GM20431 (cell line): Measurements from ENCODE around the gene BIN1.

Experiments used
- in situ Hi-C: fragments of 300-500 bp; cut with MseI, MboI; formaldehyde crosslinking; loops from one replicate; pipeline ENCODE4 v1.15.0; 2020; ENCODE audit warnings: low sequenced_read_pairs; ENCODE audit not compliant: unreplicated experiment

The BIN1 gene

DNA sequence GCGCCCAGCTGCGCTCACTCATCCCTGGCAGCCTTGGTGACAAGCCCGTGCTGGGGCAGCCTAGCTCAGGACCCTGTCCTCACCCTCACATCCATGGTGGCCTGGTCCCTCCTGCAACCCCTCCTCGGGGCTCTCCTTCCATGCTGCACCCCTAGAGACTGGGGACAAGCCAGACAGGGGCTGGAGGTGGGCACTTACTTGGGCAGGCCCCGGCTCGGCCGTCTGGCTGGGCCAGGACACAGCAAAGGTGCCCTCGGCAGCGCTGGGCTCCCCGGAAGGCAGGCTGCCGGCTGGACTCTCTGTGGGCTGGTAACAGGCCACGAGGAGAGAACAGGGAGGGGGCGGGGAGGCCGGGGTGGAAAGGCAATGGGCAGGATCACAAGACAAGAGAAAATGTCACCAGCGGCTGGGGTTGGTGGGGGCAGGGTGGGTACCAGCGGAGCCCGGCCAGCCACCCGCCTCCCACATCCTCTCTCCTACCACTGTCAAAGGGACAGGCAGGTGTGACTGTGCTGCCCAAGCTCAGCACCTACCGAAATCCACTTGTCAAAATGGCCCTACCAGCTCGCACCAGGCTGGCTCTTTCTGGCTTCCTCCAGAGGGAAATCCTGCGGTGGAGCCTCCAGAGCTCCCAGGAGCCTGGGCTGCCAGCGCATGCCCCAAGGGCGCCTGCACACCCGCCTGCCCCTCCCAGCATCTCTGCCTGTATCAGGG is 54.7 kb downstream of the BIN1 start:
- in situ Hi-C loops, result no loop called here

DNA sequence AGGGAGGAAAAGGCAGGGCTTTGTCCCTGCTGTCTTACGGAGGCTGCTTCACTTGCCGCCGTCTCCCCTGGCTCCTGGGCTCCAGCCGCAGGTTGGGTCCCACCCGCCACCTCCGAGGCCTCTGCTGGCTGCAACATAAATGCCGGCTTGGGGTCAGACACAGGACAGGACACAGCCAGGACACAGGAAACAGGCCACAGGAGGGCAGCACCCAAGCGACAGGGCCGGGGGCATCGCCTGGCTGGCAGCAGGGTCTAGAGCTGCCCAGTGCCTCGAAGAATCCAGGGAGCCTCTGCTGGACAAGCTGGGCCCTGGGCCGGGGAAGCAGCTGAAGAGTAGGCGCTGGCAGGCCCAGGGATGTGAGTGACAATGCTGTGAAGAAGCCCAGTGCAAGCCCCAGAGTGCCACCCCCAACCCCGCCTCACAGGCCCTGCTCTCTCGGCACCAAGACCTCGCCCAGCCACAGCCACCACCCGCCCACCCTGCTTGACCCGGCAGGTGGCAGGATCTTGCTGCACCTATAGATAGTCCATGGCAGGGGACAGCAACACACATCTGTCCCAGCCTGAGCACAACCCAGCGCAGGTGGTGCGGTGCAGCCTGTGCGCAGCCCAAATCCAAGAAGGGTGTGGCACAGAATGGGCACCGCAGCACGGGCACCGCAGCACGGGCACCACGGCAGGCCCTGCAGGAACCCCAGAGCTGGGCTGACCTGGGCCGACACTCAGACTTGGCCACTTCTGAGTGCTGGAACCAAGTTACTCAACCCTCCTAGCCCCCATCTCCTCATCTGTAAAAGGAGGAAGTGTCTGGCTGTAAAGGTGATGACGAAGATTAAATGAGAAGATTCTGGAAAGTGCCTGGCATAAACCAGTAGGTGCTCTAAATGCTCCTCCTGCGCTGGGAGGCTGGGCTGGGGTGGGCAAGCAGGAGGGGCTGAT is 55.6 kb downstream of the BIN1 start:
- in situ Hi-C loops, result no loop called here

DNA sequence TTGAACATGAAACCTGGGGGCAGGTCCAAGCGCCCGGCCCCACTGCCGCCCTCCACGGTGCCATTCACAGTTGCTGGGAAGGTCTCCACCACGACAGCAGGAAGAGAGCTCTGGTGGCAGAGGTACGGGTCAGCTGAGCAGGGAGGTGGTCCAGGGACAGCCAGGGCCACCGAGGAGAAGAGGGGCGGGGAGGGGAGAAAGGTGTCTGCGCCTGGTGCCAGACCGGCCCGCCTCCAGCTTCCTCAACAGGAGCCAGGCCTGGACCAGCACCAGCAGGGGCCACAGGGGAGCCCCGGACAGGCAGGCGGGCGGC is 56.2 kb downstream of the BIN1 start:
- in situ Hi-C loops, result no loop called here

DNA sequence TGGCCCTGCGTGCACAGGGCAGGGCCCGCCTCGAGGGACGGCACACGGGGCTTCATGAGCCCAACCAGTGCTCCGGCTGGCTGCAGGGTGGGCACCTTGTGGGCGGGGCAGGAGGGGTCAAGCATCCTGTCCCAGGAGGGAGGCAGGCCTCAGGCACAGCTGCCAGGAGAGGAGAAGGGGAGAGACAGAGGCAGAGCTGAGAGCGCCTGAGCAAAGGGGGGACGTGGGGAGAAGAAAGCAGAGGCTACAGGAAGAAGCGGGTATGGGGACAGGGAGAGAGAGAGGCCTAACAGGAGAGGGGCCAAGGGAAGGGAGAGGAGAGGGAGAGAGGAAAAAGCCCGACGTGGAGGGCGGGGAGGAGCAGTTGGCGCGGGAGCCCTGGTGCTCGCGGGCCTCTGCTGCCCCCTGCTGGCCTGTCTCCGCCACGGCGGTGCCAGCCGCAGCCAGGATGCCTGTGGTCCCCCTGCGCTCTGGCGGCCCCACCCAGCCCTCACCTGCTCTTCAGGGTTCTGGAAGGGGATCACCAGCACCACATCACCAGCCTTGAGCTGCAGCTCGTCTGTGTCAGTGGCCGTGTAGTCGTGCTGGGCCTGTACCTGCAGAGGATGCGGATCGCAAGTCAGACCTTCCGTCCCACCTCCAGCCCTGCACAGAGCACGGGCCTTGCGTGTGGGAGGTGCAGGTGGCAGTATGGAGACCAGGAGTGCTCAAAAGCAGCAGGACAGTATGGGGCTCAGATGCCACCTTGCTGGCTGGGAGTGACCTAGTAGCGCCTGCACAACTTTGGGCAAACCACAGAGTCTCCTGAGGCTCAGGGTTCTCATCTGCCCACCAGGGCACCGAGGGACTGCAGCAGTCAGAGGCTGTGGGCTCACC is 56.8 kb downstream of the BIN1 start:
- in situ Hi-C loops, result no loop called here

DNA sequence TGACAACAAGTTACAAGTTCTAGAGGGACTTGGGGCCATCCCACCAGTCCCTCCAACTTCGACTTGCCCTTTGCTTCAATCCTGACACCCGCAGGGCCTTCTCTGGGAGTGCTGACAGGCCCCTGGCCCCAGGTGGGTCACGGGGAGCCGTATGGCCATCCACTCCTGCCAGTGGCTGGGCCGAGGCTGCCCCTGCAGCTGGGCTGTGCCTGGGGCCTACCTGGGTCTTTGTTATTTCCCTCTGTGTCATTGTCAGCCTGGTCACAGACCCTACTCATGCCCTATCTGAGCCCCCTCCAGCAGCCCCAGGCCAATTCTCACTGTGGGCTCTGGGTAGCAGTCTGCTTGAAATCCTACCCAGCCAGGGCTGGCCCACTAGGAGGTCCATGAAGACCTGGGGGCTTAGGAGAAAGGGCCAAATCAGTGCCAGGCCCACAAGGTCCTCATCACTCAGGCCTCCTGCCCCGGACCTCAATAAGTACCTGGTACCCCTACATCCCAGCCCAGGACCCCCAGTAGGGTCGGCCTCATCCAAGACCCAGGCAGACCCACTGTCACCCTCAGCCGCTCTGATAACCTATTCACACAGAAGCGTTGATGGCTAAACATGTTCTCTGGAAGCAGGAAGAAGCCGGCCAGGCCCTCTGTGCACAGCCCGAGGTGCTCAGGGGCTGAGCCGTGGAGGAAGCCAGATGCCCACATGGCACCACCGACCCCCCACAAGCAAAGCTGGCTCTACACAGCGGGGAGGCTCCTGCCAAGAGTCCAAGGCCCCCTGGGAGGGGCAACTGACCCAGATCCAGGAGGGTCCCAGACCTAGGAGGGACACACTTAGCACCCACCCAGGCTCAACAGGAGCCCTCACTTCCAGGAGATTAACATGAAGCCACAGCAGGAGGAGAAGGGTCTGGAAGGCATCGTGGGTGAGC is 57.7 kb downstream of the BIN1 start:
- in situ Hi-C loops, result no loop called here

DNA sequence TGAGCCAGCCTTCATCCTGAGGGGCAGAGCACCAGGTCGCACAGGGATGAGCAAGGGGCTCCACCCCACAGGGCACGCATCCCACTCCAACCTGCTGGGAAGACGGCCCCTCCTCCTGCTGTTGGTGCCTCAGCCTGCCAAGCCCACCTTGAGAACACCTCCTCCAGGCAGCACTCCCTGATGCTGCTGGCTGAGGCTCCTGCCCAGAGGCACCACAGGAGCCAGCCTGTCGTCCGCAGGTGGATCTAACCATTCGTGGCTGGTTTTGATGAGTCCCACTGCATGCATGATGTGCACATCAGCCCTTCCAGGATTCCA is 58.4 kb downstream of the BIN1 start:
- in situ Hi-C loops, result no loop called here

DNA sequence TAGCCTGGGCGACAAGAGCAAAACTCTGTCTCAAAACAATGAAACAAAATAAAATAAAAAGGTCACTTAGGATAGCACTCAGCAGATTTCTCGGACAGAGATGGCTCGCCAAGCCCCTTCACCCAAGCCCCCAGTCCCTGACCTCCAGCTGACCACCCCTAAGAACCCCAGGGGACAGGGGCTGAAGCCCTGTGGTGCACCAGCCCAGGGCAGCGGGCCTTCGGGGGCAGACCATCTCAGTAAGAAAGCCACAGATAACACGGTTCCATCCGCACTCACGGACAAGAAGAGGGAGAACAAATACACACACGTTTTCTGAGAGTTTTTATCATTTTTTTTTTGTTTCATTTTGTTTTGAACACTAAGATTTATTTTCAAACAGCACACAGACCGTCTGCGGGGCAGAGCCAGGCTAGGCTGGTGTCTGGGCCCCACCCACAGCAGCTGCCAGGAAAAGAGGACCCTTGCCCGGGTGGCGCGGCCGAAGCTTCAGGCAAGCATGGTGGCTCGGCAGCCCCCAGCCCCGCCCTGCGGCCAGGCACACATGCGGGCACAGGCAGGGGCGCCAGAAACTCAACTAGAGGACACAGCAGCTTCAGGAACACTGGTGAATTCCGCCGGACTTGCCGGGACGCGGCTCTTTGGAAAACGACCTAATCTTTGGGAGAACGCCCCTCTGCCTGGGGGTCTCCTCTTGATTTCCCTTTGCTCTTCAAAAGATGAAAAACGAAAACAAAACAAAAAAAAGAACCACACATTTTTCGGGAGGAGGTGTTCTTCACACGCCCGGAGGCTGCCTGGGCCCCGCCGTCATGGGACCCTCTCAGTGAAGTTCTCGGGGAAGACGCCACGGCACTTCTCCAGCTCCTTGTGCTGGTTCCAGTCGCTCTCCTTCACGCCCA is 59.0 kb downstream of the BIN1 start:
- in situ Hi-C loops, result no loop called here

DNA sequence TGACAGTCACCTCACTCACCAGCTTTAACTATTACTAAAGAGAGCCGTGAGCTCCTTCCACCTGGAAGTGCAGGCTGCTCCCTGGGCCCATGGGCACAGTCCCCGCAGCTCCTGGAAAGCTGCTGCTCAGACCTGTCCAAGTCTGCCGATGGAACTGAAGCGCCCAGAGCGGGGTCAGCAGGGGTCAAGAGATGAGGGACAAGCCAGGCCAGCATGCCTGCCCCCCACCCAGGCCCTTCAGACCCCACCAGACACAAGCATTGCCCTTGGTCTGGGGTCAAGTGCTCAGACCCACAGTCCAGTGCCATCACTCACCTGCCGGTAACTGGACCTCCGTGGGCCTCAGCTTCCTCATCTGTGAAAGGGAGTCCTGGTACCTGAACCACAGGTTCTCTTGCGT is 59.9 kb downstream of the BIN1 start:
- in situ Hi-C loops, result no loop called here

DNA sequence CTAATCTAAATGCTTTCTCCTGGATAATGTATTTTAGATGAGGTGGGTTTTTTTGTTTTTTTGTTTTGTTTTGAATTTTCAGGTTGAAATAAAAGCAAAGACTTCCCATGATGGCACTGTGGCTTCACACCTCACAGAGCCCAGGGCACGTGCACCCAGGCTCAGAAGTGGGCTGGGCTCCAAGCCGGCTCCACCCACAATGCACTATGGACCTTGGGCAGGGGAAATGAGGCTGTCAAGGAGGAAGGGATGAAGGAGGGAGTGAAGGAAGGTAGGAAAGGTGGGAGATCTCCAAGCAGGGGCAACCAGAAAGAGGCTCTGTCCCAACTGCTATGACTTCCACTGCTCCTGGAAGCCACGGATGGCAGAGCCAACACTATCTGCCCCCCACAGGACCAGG is 60.4 kb downstream of the BIN1 start:
- in situ Hi-C loops, result no loop called here

DNA sequence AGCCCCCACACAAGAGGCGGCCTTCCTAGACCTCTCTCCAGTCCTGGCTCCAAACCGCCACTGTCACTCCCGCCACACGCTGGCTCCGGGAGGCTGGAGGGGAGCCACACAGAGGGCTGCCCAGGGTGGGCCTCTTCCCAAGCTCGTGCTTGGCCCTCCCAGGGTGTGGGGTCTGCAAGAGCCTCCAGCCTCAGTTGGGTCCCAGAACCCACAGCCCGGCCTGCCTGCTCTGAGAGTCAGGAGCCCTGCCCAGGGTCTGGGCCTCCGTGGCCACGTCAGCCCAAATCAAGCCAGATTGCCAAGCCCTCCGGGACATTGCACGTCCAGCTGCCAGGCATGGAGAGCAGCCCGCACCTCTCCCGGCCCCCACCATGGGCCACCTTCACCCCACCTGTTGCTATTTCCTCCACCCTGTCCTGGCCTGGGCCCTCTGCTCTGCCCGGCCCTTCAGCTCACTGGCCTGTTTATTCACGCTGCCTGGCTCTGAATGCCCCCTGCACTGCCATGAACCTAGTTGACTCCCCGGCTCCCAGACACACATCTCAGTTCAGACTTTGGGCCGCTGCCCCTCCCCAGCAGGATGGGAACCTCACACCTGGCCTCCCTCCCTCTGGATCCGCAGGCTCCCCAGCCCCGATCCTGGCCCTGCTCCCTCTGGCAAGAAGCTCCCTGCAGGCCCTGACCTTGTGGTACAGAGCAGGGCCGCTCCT is 61.0 kb downstream of the BIN1 start:
- in situ Hi-C loops, result no loop called here

DNA sequence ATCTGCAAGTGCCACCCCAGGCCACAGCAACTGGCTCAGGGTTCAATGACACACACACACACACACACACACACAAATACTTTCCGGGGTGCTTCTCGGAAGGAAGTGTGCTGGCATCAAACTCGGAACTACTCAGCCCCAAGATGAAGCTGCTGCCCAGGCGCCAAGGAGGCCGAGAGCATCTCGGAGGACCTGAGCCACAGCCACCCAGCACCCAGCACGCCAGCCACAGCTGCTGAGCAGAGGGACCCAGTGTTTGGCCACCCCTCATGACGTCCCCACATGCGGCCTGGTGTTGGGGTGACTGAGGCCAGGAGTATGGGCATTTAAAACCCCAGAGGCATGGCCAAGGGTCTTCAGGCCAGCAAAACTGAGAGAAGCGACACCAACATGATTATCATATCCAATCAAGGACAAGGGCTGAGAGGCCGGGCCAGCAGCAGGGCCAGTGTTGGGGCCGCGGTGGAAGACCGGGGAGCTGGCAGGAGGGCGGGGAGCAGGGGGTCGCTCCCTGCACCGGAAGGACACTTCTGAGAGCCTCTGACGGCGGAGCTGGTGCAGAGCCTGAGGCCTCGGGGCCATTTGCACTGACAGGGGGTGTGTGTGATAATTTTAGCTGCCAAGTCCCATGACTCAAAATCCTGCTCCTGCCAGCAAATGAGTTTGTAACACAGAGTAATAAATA is 61.8 kb downstream of the BIN1 start:
- in situ Hi-C loops, result no loop called here

DNA sequence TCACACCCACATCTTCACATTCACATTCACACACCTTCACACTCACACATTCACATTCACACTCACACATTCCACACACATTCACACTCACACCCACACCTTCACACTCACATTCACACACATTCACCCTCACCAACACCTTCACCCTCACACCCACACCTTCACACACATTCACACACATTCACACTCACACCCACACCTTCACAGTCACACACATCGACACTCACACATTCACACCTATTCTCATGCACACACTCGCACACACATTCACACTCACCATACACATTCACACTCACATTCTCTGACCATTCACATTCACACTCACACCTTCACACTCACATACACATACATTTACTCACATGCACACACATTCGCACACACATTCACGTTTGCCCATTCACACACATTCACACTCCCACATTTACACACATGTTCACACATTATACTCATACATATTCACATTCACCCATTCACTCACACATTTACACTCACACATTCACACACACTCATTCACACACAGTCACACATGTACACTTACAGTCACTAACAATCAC is 62.7 kb downstream of the BIN1 start:
- in situ Hi-C loops, result no loop called here

DNA sequence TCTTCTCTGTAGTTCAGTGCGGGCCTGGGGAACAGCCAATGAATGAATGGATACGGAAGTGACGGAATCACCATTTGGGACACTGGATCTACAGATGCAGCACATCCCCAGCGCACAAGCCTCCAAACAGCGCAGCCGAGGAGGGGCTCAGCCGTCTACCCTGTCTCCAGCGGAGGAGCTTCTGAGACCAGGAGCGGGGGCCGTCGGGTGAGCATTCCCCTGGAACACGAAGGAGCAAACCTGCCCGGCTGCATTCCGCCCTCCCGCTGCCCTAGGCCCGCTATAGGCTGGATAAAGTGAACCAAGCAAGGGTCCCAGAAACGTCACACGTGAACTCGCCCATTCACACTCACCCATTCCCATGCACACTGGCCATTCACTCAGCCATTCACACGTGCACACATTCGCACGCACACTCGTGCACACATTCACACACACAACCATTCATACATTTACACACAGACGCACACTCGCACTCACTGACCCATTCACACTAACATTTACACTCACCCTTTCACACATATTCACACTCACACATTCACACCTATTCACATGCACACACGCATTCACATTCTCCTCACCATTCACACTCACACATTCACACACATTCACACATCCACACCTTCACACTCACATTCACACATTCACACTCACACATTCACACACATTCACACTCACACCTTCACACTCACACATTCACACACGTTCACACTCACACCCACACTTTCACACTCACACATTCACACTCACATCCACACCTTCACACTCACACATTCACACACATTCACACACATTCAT is 63.4 kb downstream of the BIN1 start:
- in situ Hi-C loops, result no loop called here

DNA sequence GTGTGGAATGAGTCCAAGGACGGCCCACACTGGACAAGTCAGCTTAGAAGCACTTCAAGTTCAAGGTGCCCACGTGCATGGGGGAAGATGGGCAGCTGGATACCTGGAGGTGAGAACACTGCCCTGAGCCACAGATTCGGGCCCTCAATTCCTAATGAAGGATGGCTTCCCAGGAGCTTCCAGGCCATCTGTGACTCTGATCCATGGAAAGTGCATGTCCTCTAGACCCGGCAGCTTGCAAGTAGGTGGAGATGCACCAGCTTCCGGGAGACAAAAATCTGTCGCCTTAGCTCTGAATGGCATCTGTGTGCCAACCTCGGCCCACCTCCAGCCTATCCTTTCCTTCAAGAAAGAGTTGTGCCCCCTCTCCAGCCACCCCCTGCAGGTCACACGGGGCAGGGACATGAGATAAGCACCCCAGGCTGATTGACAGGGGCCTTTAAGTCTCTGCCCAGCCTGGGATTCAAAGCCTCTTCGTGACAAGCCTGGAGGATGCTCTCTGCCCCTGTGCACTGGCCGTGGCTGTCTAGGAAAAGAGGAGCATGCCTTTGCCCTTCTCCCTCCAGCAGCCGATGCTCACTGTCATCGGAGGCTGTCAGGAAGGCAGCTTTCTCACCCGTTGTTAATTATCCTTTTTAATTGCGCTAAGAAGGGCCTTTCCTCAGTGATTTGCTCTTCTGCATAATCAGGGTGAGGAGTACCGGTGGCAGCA is 65.5 kb downstream of the BIN1 start:
- in situ Hi-C loops, result no loop called here

DNA sequence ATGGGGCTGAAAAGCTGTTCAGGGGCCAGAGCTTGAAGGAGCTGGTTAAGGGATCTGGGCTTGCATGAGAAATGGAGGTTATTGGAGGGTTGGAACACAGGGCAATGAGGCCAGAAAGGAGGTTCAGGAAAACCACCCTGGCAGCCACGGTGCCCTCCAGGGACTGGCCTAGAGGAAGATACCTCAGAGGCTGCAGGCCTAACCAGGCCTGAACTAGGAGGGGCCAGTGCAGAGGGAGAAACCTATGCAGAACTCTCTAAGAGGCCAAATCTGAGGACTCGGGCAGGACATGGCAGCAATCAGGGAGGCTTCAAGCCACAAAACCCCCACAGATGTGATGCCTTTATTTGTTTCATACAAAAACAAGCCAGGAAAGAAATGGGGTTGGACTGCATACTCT is 66.8 kb downstream of the BIN1 start:
- in situ Hi-C loops, result no loop called here
